HepG2 (cell line): ENCODE data around the gene SDK1. TPM values are rescaled to one million over a fixed set of nuclear protein-coding genes. Genes with fewer than 3 reads are reported as not detected.

Experiments
- ATF5 ChIP-seq: sonication (generic); formaldehyde crosslinking; IDR thresholded peaks from 2 replicates; pipeline ENCODE4 v1.4.0; 2020; ENCODE audit warnings: mild to moderate bottlenecking, low read depth, missing genetic modification reagents
- HMGXB3 ChIP-seq: sonication (generic); formaldehyde crosslinking; IDR thresholded peaks from 2 replicates; pipeline ENCODE4 v1.4.0; 2020; ENCODE audit warnings: missing genetic modification reagents, borderline replicate concordance
- HNF1A ChIP-seq, 2 experiments: sonication (generic) in 1 of 2; formaldehyde crosslinking in 1 of 2; IDR thresholded peaks; 2 replicates each; pipeline versions ENCODE4 v1.4.0 to v1.6.1; 2016 to 2020; ENCODE audit warnings: borderline replicate concordance in 1 of 2, low read depth in 1 of 2, mild to moderate bottlenecking in 1 of 2, missing genetic modification reagents in 1 of 2
- IRF2 ChIP-seq: IDR thresholded peaks from 2 replicates; pipeline ENCODE4 v1.6.1; 2018; ENCODE audit warnings: missing genetic modification reagents, missing compliant biosample characterization
- MEIS2 ChIP-seq: sonication (generic); formaldehyde crosslinking; IDR thresholded peaks from 2 replicates; pipeline ENCODE4 v1.9.0; 2021; ENCODE audit warnings: mild to moderate bottlenecking, missing genetic modification reagents
- PHF5A ChIP-seq: IDR thresholded peaks from one replicate; pipeline ENCODE4 v1.6.1; 2018; ENCODE audit warnings: low read depth, missing genetic modification reagents; ENCODE audit not compliant: unreplicated experiment
- ZMYM4 ChIP-seq: sonication (generic); formaldehyde crosslinking; IDR thresholded peaks from 2 replicates; pipeline ENCODE4 v1.8.1; 2023; ENCODE audit warnings: mild to moderate bottlenecking, missing genetic modification reagents
- ZNF275 ChIP-seq: sonication (generic); formaldehyde crosslinking; IDR thresholded peaks from 2 replicates; pipeline ENCODE4 v1.8.0; 2022; ENCODE audit warnings: missing genetic modification reagents, mild to moderate bottlenecking, inconsistent platforms, borderline replicate concordance
- ZNF740 ChIP-seq: sonication (generic); formaldehyde crosslinking; IDR thresholded peaks from 2 replicates; pipeline ENCODE4 v1.4.0; 2020; ENCODE audit warnings: missing genetic modification reagents
- polyA plus RNA-seq, 8 experiments: library from polyadenylated mRNA; depleted of rRNA in 3 of 8; stranded (reverse) in 7 of 8; unstranded in 1 of 8; fragments of >200 nt; fragmentation: Illumina TruSeq in 4 of 8; extraction: Trizol in 4 of 8; gene quantifications; 2 replicates each; pipeline versions ENCODE4 v1.2.1 to v1.2.3, GENCODE V29; 2011 to 2016; ENCODE audit warnings: low read depth in 4 of 8, missing spikeins in 1 of 8, mixed read lengths in 1 of 8; ENCODE audit not compliant: insufficient read depth in 1 of 8
- total RNA-seq, 5 experiments: library from RNA; depleted of rRNA; stranded (reverse); fragments of >200 nt; fragmentation: Illumina TruSeq; extraction: Trizol; gene quantifications; 2 replicates each; pipeline ENCODE4 v1.2.3, GENCODE V29; 2016; ENCODE audit warnings: low read depth in 1 of 5

The SDK1 gene
- total and polyA plus RNA-seq, 2 of the 13 experiments (the other 11 are each of a cell fraction or from before 2014, with no cell fraction given) = 0.35 to 2.4 TPM

- TF ChIP-seq ZNF740 (CRISPR knock-in tag) = no peak
- no peak for TF ChIP-seq HMGXB3 (CRISPR knock-in tag)
- no peak for TF ChIP-seq HNF1A (IDR thresholded peaks at IDR 0.05; ENCODE audit: low read depth)
- TF ChIP-seq HNF1A (CRISPR knock-in tag; IDR thresholded peaks at IDR 0.05; ENCODE audit: borderline replicate concordance) = no peak
- TF ChIP-seq ZMYM4 (CRISPR knock-in tag) = no peak
- TF ChIP-seq ATF5 (CRISPR knock-in tag) = no peak
- no peak for TF ChIP-seq MEIS2 (CRISPR knock-in tag)
- no peak for TF ChIP-seq ZNF275 (CRISPR knock-in tag)
- no peak for TF ChIP-seq IRF2
- no peak for TF ChIP-seq PHF5A (CRISPR knock-in tag)
- TF ChIP-seq, all 625 proteins: peak for 0
These were observed 830.0 kb downstream of the SDK1 start (continued) for GRCh38 chr7:4131063-4131462.
